Hematopoietic multipotent progenitor cell (in vitro differentiated cells): ENCODE results near the gene MAP3K13. TPM values are rescaled to one million over a fixed set of nuclear protein-coding genes. Genes with fewer than 3 reads are reported as not detected.

Source experiments
- DNase-seq, 3 donors: peaks; one replicate each; pipeline ENCODE4 v3.0.0-alpha.2; 2011 to 2015; ENCODE audit warnings: low read depth in 2 of 3, low spot score in 2 of 3
- total RNA-seq: library from RNA; depleted of rRNA; stranded (reverse); fragments of >200 nt; gene quantifications from one replicate; pipeline ENCODE4 v1.2.3, GENCODE V29; 2012

Gene MAP3K13
- 5.4 TPM for total RNA-seq

GRCh38 chr3:185362850-185363661 is at the start of gene MAP3K13:
MAP3K13 (plus strand) TSS chr3:185363136; CDS start chr3:185428582, 65,446 bp downstream.
- DNase-seq: peak in 2 of 3 donors; percentile 85 to 90

GRCh38 chr3:185313693-185314246 is 49.2 kb upstream of the MAP3K13 start:
- DNase-seq: no peak

GRCh38 chr3:185316740-185317412 is 46.1 kb upstream of the MAP3K13 start:
- peak in 1 of 3 donors; percentile 39 for DNase-seq

GRCh38 chr3:185317674-185318073 is 45.3 kb upstream of the MAP3K13 start:
- DNase-seq: no peak

- DNase-seq: no peak
Measured at GRCh38 chr3:185318141-185318540, 44.8 kb upstream of the MAP3K13 start.

GRCh38 chr3:185319801-185320200 is 43.1 kb upstream of the MAP3K13 start:
- DNase-seq: no peak

GRCh38 chr3:185320949-185321348 is 42.0 kb upstream of the MAP3K13 start:
- DNase-seq: no peak

- DNase-seq: no peak
Measured at GRCh38 chr3:185322101-185322719, 40.7 kb upstream of the MAP3K13 start.

GRCh38 chr3:185325946-185326791 is 36.8 kb upstream of the MAP3K13 start:
- DNase-seq: no peak

GRCh38 chr3:185327062-185327461 is 35.9 kb upstream of the MAP3K13 start:
- no peak for DNase-seq

GRCh38 chr3:185328324-185329004 is 34.5 kb upstream of the MAP3K13 start:
- no peak for DNase-seq

GRCh38 chr3:185330238-185330637 is 32.7 kb upstream of the MAP3K13 start:
- peak in 1 of 3 donors; percentile 45 for DNase-seq

- DNase-seq: no peak
Measured at GRCh38 chr3:185330644-185331043, 32.3 kb upstream of the MAP3K13 start.

GRCh38 chr3:185332026-185332735 is 30.8 kb upstream of the MAP3K13 start:
- DNase-seq: peak in 2 of 3 donors; percentile 32 to 67

GRCh38 chr3:185335799-185336198 is 27.1 kb upstream of the MAP3K13 start:
- no peak for DNase-seq

GRCh38 chr3:185337231-185337816 is 25.6 kb upstream of the MAP3K13 start:
- no peak for DNase-seq

- DNase-seq: no peak
Measured at GRCh38 chr3:185339945-185340344, 23.0 kb upstream of the MAP3K13 start.

- DNase-seq: no peak
Measured at GRCh38 chr3:185340751-185341150, 22.2 kb upstream of the MAP3K13 start.
